Skin epidermis (tissue), 12 donors: ENCODE measurements around the gene ZFC3H1.

ENCODE experiments used
- H3K27ac ChIP-seq, 21 experiments: fragments of 200-600 bp; sonication (generic) in 11 of 21; one replicate each; pipeline ENCODE4 v1.5.0; 2020; ENCODE audit warnings: mild to moderate bottlenecking in 3 of 21, inconsistent platforms in 2 of 21, moderate library complexity in 2 of 21
- H3K4me3 ChIP-seq, 7 experiments: fragments of 200-600 bp; sonication (generic) in 2 of 7; one replicate each; pipeline ENCODE4 v1.5.0; 2020; ENCODE audit warnings: inconsistent platforms in 2 of 7, mild to moderate bottlenecking in 2 of 7, moderate library complexity in 1 of 7

The ZFC3H1 gene

GRCh38 chr12:71648537-71648936 lies 15.1 kb downstream of the ZFC3H1 start:
- Histone ChIP-seq H3K4me3 (no peak overlapping the region), H3K27ac (no peak overlapping the region)

- Histone ChIP-seq H3K4me3 (no peak overlapping the region), H3K27ac (no peak overlapping the region)
Measured at GRCh38 chr12:71646512-71646911, 17.1 kb downstream of the ZFC3H1 start.

- H3K27ac ChIP-seq: peak overlapping the region in 1 of 21 experiments; percentile 52
Measured at GRCh38 chr12:71645268-71645667, 18.4 kb downstream of the ZFC3H1 start.

GRCh38 chr12:71642264-71642663 lies 21.4 kb downstream of the ZFC3H1 start:
- H3K27ac ChIP-seq: no peak overlapping the region
- H3K4me3 ChIP-seq: no peak overlapping the region

More at GRCh38 chr12:71645268-71645667, 18.4 kb downstream of the ZFC3H1 start:
- no peak overlapping the region for H3K4me3 ChIP-seq

GRCh38 chr12:71641390-71641789 lies 22.3 kb downstream of the ZFC3H1 start:
- H3K27ac ChIP-seq: peak overlapping the region in 1 of 21 experiments; percentile 74
- H3K4me3 ChIP-seq: no peak overlapping the region

GRCh38 chr12:71640316-71640715 lies 23.3 kb downstream of the ZFC3H1 start:
- H3K27ac ChIP-seq: peak overlapping the region in 1 of 21 experiments; percentile 53
- no peak overlapping the region for H3K4me3 ChIP-seq

- Histone ChIP-seq H3K4me3 (no peak overlapping the region), H3K27ac (peak overlapping the region in 1 of 21 experiments; percentile 53)
Measured at GRCh38 chr12:71639341-71639760, 24.3 kb downstream of the ZFC3H1 start.

GRCh38 chr12:71638499-71638898 lies 25.1 kb downstream of the ZFC3H1 start:
- Histone ChIP-seq H3K4me3 (no peak overlapping the region), H3K27ac (no peak overlapping the region)

- Histone ChIP-seq H3K27ac (peak overlapping the region in 1 of 21 experiments; percentile 46), H3K4me3 (no peak overlapping the region)
Measured at GRCh38 chr12:71636704-71637115, 26.9 kb downstream of the ZFC3H1 start.

DNA sequence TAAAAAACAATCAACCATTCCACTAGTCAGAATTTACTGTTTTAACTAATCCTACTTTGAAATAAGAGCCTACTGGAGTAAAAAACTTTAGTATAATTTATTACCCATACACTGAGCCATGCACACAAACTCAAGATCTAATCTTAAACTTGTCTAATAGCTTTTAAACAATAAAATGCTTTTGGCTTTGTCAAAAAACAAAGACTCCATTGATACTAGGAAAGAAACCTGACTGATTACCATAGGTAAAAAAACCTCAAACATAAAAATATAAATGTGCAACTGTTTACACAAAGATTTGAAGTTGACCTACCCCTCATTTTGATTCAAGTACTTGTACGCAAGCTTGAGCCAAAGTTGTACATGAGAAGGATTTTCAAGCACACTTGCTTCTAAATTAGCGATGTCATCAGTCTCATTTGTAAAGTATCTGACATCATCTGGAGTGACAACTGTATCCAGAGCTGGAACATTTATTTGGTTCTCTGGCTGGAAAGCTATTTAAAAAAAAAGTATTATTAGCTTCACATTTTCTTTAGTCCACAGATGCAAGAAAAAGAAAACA lies 36.1 kb downstream of the ZFC3H1 start:
- H3K4me3 ChIP-seq: no peak overlapping the region

GRCh38 chr12:71626768-71627167 lies 36.9 kb downstream of the ZFC3H1 start:
- no peak overlapping the region for H3K4me3 ChIP-seq
- H3K27ac ChIP-seq: peak overlapping the region in 4 of 21 experiments; percentile 25 to 43 (median 32)

More for the DNA sequence above, 36.1 kb downstream of the ZFC3H1 start:
- no peak overlapping the region for H3K27ac ChIP-seq

GRCh38 chr12:71626098-71626497 lies 37.5 kb downstream of the ZFC3H1 start:
- no peak overlapping the region for H3K4me3 ChIP-seq
- peak overlapping the region in 3 of 21 experiments; percentile 26 to 43 (median 37) for H3K27ac ChIP-seq

- Histone ChIP-seq H3K27ac (peak overlapping the region in 2 of 21 experiments; percentile 16 to 26), H3K4me3 (no peak overlapping the region)
Measured at GRCh38 chr12:71625476-71625875, 38.2 kb downstream of the ZFC3H1 start.

- Histone ChIP-seq H3K4me3 (no peak overlapping the region), H3K27ac (no peak overlapping the region)
Measured at GRCh38 chr12:71621938-71622337, 41.7 kb downstream of the ZFC3H1 start.

DNA sequence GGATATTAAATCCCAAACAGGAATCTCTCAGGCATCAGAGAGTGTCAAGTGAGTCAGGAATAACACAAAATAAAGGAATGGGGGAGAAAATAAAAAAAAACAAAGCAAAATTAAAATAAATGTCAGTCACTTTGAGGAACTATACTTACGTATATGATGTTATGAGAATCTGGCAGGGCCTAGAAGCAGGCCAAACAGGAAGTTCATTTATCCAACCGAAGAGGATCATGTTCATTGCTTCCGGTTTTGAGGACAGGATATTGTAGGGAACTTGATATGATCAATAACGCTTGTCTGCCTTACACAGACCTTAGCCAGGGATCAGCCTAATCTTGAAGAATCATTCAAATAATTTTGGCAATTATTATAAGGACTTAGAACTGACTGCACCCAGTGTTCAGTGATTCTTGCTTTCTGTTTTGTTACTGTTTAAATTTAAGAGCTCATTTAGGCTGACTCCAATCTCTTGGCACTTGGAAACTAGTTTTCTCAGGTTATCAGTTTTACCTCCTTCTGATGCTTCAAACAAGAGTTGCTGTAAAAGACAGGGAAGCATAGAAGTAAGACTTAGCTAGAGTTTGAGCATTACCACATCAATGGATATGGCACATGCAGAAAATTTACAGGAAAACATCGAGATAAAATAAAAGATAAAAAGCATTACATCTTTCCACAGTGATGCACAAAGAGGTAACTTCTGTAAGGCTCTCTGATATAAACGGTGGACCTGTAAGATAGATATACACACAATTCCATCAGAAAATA lies 53.4 kb downstream of the ZFC3H1 start:
- no peak overlapping the region for H3K27ac ChIP-seq
- H3K4me3 ChIP-seq: no peak overlapping the region

DNA sequence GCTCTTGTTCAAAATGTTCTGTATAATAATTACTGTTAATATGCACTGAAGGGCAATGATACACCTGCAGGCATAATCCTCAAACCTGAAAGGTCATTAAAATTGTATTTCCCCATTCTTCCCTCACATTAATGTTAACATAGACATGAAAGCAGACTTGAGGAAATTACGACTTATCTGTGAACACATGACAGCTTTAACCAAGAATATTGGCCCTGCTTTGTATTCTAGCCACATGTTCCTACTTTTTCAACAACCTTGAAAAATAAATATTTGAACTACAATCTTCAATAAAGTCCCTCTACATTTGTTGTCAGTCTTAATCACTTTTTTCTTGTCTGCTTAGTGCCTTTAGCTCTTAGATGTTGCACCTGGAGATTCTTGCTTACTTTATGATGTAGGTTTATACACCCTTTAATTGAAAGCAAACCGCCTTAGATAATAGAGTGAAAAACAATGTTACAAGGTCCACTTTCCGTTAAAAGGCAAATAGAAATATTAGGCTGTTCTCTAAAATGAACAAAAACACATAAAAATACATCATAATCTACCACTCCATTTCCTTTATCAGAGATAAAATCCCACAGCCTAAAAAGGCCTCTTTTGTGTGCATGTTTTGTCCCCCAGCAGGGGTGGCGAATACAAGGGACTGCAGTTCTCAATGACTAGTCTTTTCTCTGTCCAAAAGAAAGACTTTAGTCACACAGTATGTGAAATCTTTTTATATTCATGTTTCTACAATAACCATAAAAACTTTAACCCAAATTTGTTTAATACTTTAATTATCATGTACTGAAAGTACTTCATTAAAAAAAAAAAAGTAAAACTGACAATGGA lies 55.9 kb downstream of the ZFC3H1 start:
- Histone ChIP-seq H3K27ac (no peak overlapping the region), H3K4me3 (no peak overlapping the region)

- Histone ChIP-seq H3K27ac (no peak overlapping the region), H3K4me3 (no peak overlapping the region)
Measured at GRCh38 chr12:71605039-71605438, 58.6 kb downstream of the ZFC3H1 start.

- Histone ChIP-seq H3K4me3 (no peak overlapping the region), H3K27ac (no peak overlapping the region)
Measured at GRCh38 chr12:71602761-71603577, 60.7 kb downstream of the ZFC3H1 start.

DNA sequence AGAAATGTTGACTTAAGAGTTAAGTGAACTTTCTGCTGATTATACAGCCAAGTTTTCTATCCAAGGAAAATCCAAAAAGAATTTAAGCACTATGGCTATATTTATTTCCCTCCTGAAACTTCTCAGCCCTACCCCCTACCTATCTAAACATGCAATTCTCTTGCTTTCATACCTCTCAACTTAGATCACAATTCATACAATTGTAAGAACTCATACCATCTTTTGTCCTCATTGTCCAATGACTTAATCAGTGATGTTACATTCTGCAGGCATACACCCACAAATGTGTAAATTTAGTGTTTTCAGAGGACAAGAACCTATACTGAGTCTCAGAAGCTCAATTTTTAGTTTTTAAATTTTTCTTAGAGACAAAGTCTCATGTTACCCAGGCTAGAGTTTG lies 62.1 kb downstream of the ZFC3H1 start:
- Histone ChIP-seq H3K27ac (no peak overlapping the region), H3K4me3 (no peak overlapping the region)

- H3K27ac ChIP-seq: no peak overlapping the region
- no peak overlapping the region for H3K4me3 ChIP-seq
Measured at GRCh38 chr12:71599210-71599609, 64.4 kb downstream of the ZFC3H1 start.
